Measurements from ENCODE around the gene MTNR1A. TPM values are rescaled to one million over a fixed set of nuclear protein-coding genes. Genes with fewer than 3 reads are reported as not detected.

The MTNR1A gene
- total and polyA plus RNA-seq, 2 donors = 1.9 TPM; not detected in 1

DNA sequence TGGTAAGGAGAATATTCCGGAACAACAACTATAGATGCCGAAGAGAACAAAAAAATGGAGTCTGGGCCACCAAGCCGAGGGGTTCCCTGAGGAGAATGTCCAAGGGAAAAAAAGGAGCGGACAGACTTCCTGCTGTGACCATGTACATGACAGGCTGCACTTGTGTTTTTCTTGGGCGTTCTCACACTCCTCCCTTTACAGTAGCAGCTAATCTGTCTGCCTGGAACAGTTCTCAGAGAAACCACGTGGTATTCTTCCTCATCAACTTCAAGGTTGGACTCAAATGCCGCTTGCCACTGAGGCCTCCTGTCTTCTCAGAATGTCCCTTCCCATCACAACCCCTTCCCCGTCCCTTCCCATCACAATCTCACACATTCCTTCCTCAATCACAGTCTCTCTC lies 30.8 kb upstream of the MTNR1A start:
- WGBS = 86% methylated on average over 8 of the region's 8 CpGs
- no peak for DNase-seq (ENCODE audit: extremely low spot score)
- H3K4me1 ChIP-seq (ENCODE audit: insufficient read depth) = no peaks in the 10 kb centered on the region
- peaks cover 3% of the 10 kb centered on the region for H3K36me3 ChIP-seq (ENCODE audit: insufficient read depth)
- no peak overlapping the region for H3K4me3 ChIP-seq (ENCODE audit: low read depth, low read length)
- H3K27ac ChIP-seq (ENCODE audit: low read depth) = no peak overlapping the region

DNA sequence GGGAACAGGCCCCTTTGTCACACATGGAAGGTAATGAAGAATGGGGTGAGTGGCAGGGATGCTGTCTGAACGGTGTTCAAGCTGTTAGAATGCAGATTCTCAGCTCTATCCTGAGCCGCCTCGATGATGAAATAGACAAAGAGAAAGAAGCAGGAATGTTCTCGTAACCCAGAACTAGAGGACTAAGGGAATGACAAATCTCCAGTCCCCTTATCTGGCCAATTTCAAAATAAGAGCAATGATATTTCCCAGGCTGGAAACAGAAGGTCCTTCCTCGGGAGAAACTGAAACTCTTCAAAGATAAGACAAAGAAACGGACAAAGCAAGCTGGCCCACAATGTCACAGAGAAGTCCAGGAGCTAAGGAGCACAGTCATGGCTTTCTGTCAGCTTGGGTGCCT lies 29.5 kb upstream of the MTNR1A start:
- DNase-seq (ENCODE audit: extremely low spot score) = no peak
- no peak overlapping the region for H3K27ac ChIP-seq (ENCODE audit: low read depth)
- WGBS = 72% methylated on average over 6 of the region's 6 CpGs
- no peak overlapping the region for H3K4me3 ChIP-seq (ENCODE audit: low read depth, low read length)
- H3K36me3 ChIP-seq (ENCODE audit: insufficient read depth) = peaks cover 3% of the 10 kb centered on the region
- no peaks in the 10 kb centered on the region for H3K4me1 ChIP-seq (ENCODE audit: insufficient read depth)

DNA sequence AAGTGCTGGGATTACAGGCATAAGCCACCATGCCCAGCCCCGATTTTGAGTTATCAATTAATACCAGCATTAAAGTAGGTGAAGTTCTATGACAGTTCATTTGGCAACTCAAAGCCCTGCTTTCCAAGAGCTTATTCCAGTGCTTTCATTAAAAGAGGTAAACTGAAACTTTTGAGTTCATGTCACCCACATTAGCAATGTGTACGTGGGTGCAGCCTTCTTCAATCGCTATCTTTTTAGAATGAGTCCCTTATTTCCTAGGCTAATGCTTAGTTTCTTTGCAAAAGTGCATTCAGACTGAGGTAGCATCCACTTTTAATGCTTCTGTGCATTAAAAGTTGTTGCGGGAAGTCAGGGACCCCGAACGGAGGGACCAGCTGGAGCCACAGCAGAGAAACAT lies 26.1 kb upstream of the MTNR1A start:
- Histone ChIP-seq H3K36me3 (ENCODE audit: insufficient read depth) (peaks cover 3% of the 10 kb centered on the region), H3K4me3 (ENCODE audit: low read depth, low read length) (no peak overlapping the region), H3K4me1 (ENCODE audit: insufficient read depth) (no peaks in the 10 kb centered on the region), H3K27ac (ENCODE audit: low read depth) (no peak overlapping the region)
- DNase-seq (ENCODE audit: extremely low spot score) = no peak
- 94% methylated on average over 6 of the region's 6 CpGs for whole genome bisulfite sequencing

DNA sequence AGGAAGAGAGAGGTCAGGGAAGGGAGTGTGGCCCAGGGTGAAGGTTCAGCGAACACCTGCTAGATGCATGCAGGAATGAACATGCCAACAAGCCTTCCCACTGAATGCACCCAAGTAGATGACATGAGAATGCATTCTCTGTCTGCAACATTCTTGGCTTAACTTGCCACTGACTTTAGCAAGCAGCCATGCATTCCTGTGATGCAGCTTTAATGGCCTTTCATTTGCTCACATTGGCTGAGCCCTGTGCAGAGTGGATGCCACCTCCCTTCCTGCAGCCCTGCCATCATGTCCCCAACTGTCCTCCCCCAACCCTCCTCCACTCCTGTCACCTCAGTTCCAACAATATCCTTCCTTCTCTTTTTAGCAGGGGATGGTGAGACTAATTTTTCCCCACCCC lies 25.3 kb upstream of the MTNR1A start:
- 87% methylated on average over 1 of the region's 1 CpG for WGBS

DNA sequence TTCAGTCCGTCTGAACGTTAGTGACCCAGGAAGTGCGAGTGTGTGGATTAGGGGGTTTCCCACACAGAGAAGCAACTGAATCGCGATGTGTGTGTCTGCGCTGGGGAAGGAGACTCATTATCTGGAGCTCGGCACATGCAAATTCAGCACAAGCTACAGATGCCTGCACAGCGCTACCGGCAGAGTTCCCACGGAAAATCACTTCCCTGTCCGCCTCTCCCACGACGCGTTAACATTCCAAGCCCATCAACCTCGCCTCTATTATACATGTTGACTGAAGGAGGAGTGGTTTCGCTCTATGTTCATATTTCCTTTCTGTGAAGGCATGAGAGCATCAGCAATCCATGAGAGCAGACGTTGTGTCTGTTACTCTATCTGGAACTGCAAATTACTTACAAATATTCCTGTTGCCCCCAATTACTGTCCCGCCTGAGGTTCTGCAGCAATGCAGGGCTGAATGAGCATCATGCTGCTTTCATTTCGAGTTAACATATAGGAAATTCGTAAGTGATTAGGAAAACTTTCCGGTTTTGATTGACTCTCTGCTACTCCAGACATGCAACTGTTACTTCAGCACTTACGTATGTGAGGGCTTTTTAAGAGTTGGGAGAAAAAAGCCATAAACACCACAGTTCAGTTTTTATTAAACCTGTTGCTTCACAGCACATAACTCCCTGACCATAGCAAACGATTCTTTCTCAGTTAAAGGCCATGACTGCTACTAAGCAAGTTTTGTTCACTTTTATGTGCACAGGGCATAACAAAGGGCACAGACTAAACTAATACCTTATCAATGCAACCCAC lies 15.0 kb upstream of the MTNR1A start:
- 30% methylated on average over 23 of the region's 23 CpGs for WGBS
- DNase-seq (ENCODE audit: extremely low spot score) = peak; percentile 29
- Histone ChIP-seq H3K4me3 (ENCODE audit: low read depth, low read length) (peak overlapping the region; percentile 5), H3K36me3 (ENCODE audit: insufficient read depth) (no peaks in the 10 kb centered on the region), H3K27ac (ENCODE audit: low read depth) (no peak overlapping the region), H3K4me1 (ENCODE audit: insufficient read depth) (no peaks in the 10 kb centered on the region)

More for the DNA sequence above, 25.3 kb upstream of the MTNR1A start:
- Histone ChIP-seq H3K27ac (ENCODE audit: low read depth) (no peak overlapping the region), H3K4me1 (ENCODE audit: insufficient read depth) (no peaks in the 10 kb centered on the region), H3K4me3 (ENCODE audit: low read depth, low read length) (no peak overlapping the region), H3K36me3 (ENCODE audit: insufficient read depth) (peaks cover 2% of the 10 kb centered on the region)
- DNase-seq (ENCODE audit: extremely low spot score) = no peak

DNA sequence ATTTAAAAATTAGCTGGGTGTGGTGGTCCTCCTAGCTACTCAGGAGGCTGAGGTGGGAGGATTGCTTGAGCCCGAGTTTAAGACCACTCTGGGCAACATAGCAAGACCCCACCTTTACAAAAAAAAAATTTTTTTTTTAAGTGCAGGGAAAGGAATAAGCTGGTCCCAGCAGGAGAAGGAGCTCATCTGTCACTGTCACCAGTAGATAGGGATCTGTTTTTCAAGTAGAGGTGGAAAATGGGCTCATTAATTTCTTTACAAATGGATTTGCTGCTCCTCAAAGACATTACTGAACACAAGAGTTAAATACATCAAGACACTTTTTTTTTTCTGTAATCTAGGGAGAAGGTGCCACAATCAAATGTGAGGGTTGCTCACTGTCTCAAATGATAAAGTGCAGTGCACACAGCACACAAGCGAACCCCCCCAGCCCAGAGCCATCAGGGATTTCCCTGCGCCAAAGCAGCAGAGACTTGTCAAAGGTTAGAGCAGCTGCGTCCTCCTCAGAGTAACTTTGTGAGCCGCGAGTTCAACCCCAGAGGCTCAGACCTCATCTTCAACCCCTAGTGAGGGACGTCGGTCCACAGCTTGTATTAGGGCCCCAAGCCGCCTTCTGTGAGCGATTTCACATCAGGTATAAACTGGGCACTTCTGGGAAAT lies 14.3 kb upstream of the MTNR1A start:
- Histone ChIP-seq H3K4me1 (ENCODE audit: insufficient read depth) (no peaks in the 10 kb centered on the region), H3K27ac (ENCODE audit: low read depth) (no peak overlapping the region), H3K4me3 (ENCODE audit: low read depth, low read length) (peak overlapping the region; percentile 5), H3K36me3 (ENCODE audit: insufficient read depth) (no peaks in the 10 kb centered on the region)
- 50% methylated on average over 10 of the region's 10 CpGs for WGBS
- no peak for DNase-seq (ENCODE audit: extremely low spot score)

DNA sequence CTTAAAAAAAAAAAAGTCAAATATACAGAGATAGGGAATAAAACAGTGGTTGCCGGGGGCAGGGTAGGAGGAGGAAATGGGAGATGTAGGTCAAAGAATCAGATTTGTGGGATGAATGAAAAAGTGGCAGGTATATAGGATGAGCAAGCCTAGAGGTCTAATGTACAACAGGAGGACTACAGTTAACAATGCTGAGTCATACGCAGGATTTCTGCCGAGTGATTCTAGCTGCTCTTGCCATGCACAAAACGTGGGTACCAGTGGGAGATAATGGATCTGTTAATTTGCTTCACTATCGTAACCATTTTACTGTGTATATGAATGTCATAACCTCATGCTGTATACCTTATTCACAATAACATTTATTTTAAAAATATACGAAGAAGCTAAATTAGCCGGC lies 10.7 kb upstream of the MTNR1A start:
- no peaks in the 10 kb centered on the region for H3K36me3 ChIP-seq (ENCODE audit: insufficient read depth)
- 74% methylated on average over 7 of the region's 7 CpGs for WGBS
- H3K27ac ChIP-seq (ENCODE audit: low read depth) = no peak overlapping the region
- DNase-seq (ENCODE audit: extremely low spot score) = no peak
- no peaks in the 10 kb centered on the region for H3K4me1 ChIP-seq (ENCODE audit: insufficient read depth)
- H3K4me3 ChIP-seq (ENCODE audit: low read depth, low read length) = no peak overlapping the region

DNA sequence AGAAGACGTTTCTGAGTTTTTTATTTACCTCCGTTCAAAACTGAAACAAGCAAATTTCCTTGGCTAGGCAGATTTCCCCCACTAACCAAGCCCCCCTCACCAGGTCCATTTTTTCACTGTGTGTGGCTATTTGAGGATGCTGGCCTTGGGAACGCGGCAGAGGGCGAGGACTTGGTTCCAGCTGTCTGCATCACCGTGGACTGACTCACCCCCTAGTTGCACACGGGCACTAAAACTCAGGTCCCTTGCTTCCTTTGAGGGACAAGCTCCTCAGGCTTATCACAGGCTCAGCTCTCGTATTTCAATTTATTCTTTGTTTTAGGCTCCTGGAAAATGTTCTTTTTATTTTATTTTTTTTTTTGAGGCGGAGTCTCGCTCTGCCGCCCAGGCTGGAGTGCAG lies 8.4 kb upstream of the MTNR1A start:
- 78% methylated on average over 11 of the region's 11 CpGs for WGBS

DNA sequence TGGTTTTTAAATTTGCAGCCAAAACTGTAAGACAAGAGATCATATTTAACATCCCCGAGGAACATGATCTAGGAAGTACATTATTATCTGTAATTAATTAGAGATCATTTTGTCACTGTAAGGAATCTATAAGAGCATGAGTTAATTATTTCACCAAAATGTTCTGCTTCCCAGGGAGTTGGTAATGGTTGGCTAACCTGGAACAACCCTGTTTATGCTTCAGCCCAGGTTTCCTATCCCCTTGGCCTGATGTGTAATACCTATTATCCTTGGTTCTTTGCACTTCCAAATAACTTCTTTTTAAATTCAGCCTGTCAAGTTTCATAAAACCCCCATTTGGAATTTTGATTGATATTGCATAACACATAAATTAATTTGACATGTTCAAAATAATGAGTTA lies 6.4 kb upstream of the MTNR1A start:
- Histone ChIP-seq H3K36me3 (ENCODE audit: insufficient read depth) (no peaks in the 10 kb centered on the region), H3K4me3 (ENCODE audit: low read depth, low read length) (no peak overlapping the region), H3K27ac (ENCODE audit: low read depth) (no peak overlapping the region), H3K4me1 (ENCODE audit: insufficient read depth) (no peaks in the 10 kb centered on the region)
- DNase-seq (ENCODE audit: extremely low spot score) = no peak
- WGBS = 88% methylated on average over 1 of the region's 1 CpG

More for the DNA sequence above, 8.4 kb upstream of the MTNR1A start:
- Histone ChIP-seq H3K4me1 (ENCODE audit: insufficient read depth) (no peaks in the 10 kb centered on the region), H3K36me3 (ENCODE audit: insufficient read depth) (no peaks in the 10 kb centered on the region), H3K4me3 (ENCODE audit: low read depth, low read length) (no peak overlapping the region), H3K27ac (ENCODE audit: low read depth) (no peak overlapping the region)
- DNase-seq (ENCODE audit: extremely low spot score) = no peak

DNA sequence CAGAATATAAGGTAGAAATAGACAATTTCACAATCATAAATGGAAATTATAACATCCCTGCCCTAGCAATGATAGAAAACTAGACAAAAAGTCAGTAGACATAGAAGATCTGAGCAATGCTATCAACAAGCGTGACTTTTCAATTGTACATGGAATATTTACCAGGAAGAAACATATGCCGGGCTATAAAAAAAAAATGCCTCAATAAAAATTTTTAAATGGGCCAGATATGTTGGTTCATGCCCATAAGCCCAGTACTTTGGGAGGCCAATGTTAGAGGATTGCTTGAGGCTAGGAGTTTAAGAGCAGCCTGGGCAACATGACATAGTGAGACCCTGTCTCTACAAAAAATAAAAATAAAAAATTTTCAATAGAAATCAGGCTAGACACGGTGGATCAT lies 5.3 kb upstream of the MTNR1A start:
- 95% methylated on average over 3 of the region's 3 CpGs for WGBS
- Histone ChIP-seq H3K4me3 (ENCODE audit: low read depth, low read length) (no peak overlapping the region), H3K4me1 (ENCODE audit: insufficient read depth) (no peaks in the 10 kb centered on the region), H3K27ac (ENCODE audit: low read depth) (no peak overlapping the region), H3K36me3 (ENCODE audit: insufficient read depth) (no peaks in the 10 kb centered on the region)
- no peak for DNase-seq (ENCODE audit: extremely low spot score)

DNA sequence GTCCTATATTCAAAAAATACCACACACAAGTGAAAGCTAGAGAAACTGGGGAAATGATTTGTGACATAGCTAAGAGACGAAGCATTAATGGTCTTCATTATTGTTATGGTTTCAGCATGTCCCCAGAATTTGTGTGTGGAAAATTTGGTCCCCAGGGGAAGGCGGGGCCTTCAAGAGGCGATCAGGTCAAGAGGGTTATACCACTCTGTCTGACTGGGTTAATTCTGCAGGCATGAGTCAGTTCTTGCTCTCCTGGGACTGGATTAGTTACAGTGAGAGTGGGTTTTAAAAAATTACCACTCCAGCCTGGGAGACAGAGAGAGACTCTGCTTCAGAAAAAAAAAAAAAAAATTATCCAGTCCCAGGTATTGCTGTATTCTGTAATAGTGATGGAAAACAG lies 2.1 kb upstream of the MTNR1A start:
- no peak for DNase-seq (ENCODE audit: extremely low spot score)
- H3K36me3 ChIP-seq (ENCODE audit: insufficient read depth) = no peaks in the 10 kb centered on the region
- WGBS = 70% methylated on average over 3 of the region's 3 CpGs
- H3K27ac ChIP-seq (ENCODE audit: low read depth) = no peak overlapping the region
- no peak overlapping the region for H3K4me3 ChIP-seq (ENCODE audit: low read depth, low read length)
- H3K4me1 ChIP-seq (ENCODE audit: insufficient read depth) = no peaks in the 10 kb centered on the region

DNA sequence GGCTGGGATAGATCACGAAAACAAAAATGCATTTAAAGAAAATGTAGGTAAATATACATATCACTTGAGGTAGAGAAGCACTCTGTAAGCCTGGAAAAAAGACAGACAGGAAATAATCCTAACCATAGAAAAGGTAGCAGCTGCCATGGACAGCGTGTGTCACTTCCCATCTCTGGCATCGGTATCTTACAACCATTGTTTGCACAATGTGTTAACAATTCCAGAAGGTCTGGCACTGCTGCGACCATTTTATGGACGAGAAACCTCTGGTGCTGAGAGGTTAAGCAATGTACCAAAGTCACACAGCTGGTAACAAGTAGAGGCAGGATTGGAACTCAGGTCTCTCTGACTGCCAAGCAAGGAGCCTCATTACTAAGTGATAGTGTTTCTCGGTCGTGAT lies 1.7 kb upstream of the MTNR1A start:
- no peaks in the 10 kb centered on the region for H3K4me1 ChIP-seq (ENCODE audit: insufficient read depth)
- no peaks in the 10 kb centered on the region for H3K36me3 ChIP-seq (ENCODE audit: insufficient read depth)
- no peak overlapping the region for H3K27ac ChIP-seq (ENCODE audit: low read depth)
- no peak overlapping the region for H3K4me3 ChIP-seq (ENCODE audit: low read depth, low read length)
- no peak for DNase-seq (ENCODE audit: extremely low spot score)
- 61% methylated on average over 7 of the region's 7 CpGs for WGBS

DNA sequence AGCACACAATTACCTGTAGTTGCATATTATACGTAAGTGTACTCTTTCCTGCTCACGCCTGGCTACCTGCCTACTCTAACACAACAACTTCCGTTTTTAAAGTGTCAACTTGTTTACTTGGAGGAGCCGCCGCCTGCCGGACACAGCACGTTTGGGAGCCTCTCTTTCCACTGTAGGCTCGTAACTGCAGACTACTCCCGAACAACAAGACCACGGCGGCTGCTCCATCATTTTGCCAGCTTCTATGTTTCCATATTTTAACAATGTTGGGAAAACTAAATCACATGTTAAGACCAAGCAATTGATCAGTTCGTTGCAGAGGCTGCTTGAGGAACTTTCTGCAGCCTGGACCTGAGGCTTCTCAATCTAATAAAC lies 841 bp downstream of the MTNR1A start:
- Histone ChIP-seq H3K27ac (ENCODE audit: low read depth) (no peak overlapping the region), H3K4me1 (ENCODE audit: insufficient read depth) (no peaks in the 10 kb centered on the region), H3K4me3 (ENCODE audit: low read depth, low read length) (no peak overlapping the region), H3K36me3 (ENCODE audit: insufficient read depth) (no peaks in the 10 kb centered on the region)
- DNase-seq (ENCODE audit: extremely low spot score) = no peak
- WGBS = 8% methylated on average over 12 of the region's 12 CpGs

DNA sequence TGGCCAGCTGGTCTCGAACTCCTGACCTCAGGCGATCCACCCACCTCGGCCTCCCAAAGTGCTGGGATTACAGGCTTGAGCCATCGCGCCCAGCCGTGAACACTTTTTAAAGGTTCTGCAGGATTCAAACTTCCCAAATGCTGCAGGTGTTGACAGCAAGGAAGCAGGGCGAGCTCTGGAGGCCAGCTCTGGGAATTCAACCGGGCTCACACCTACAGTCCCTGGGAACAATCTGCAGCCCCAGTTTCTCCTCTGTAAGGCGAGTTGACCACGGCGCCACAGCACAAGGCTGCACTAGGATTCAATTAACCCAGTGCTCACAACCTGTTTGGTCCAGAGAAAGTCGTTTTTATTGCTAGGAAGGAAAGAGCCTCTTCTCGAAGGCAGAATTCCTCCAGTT lies 1.6 kb downstream of the MTNR1A start:
- Histone ChIP-seq H3K4me3 (ENCODE audit: low read depth, low read length) (no peak overlapping the region), H3K27ac (ENCODE audit: low read depth) (no peak overlapping the region), H3K36me3 (ENCODE audit: insufficient read depth) (no peaks in the 10 kb centered on the region), H3K4me1 (ENCODE audit: insufficient read depth) (no peaks in the 10 kb centered on the region)
- 61% methylated on average over 13 of the region's 13 CpGs for WGBS
- no peak for DNase-seq (ENCODE audit: extremely low spot score)

Measured in urinary bladder (tissue), 4 donors.